HT-29 (cell line): ENCODE data around the gene PAX8. TPM values are rescaled to one million over a fixed set of nuclear protein-coding genes. Genes with fewer than 3 reads are reported as not detected.
"Not testable (repeated sequence)": the region's sequence is repeated elsewhere in the genome, so short reads cannot be mapped to it uniquely, and the experiment has no call there.

ENCODE experiments used
- DNase-seq: peaks from one replicate; pipeline ENCODE4 v3.0.0-alpha.2; 2015; ENCODE audit warnings: low spot score
- total RNA-seq: library from RNA; depleted of rRNA; stranded (reverse); fragments of >200 nt; shearing (Covaris generic); gene quantifications from 2 replicates; pipeline ENCODE4 v1.2.3, GENCODE V29; 2014

PAX8 gene
- total RNA-seq, 1 experiment from 2014 or later: 3.4 TPM

DNA sequence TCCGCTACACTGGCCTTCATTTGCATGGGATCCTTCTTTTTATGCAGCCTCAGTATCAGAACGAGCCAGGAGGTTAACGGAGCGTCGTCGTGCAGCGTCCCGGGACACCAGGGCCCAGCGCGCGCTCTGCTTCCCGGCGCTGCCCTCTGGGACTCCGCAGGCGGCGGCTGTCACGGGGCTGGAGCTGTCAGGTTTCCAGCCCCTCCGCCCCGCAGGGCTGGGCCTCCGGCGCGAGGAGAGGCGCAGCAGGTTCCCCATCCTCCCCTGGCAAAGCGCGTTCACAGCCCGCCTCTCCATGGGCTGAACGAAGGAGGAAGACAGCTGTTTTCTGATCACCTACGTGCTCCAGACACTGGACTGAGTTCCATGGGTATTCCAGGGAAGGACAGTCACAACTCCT, 12.5 kb upstream of the PAX8 start:
- no peak for DNase-seq

DNA sequence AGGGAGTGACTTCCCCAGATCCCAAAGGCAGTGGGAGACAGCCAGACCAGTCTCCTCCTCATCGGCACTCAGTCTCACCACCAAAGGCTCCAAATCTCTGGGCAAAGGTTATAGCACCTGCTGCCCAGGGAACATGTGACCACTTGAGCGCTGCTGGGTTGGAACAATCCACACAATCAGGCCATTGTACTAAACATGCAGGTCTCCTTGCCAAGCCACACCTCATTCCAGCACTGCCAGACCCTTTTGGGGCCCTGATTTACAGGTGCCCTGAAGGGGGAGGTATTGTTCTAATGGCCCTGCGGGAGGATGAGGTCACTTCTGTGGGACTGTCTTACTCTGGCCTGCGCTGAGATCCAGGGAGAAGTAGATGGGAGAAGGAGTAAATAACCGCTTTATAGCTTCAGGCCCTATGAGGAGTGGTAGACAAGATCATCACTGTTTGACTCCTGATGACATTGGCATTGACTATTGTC, 10.0 kb upstream of the PAX8 start:
- DNase-seq: peak; percentile 93

DNA sequence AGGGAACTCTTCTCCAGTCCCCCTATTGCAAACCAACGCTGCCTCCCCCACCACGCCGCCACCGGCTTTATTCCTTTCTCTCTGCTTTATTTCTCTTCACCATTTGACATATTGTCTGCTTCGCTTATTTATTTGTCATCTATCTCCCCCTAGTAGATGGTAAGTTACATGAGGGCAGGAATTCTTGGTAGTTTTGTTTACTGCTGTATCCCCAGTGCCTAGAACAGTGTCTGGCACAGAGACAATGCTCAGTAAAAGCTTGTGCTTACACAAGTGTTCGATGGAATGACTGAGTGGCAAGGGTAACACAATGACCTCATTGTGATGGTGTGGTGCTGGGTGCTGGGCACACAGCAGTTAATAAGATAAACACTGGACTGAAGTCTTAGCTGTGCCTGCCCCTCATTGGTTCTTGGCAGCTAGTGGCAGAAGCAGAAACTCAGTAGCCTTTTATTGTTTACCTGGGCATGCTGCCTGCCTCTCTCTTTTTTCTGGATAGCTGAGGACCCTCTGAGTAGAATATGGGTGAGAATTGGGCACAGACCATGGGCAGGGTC, 9.5 kb upstream of the PAX8 start:
- peak; percentile 84 for DNase-seq

DNA sequence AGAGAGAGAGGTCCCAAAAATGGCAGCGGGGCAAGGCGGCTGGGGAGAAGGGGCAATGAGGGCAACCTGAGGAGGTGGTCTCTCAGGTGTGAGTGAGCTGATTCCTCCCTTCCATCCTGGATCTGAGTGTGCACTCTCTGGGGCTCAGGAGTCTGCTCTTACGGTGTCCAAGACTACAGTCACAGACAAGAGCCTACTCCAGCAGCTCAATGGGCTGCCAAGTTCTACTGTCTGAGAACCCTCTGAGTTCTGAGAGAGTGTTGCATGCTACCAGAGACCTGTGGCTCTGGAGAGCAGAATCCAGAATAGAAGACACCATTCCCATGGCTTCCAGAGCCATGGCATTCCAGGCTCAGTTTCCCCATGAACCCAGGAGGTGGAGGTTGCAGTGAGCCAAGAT, 7.1 kb upstream of the PAX8 start:
- DNase-seq: no peak

DNA sequence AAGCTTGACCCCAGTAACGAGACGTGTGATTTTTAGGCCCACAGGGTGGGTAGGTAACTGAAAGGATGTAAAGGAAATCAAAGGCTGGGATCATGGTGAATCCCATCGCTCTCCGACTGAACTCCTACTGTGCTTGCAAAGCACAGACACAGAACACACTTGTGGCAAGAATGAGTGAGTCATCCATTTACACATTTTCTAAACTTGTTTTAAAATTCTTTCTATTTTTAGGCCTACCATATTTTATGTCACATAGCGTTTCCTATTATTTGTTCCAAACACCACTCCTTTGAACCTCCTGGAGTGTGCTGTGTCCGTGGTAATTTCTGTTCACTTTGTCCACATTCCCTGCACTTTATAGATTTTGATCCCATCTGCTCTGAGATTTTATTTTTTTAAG, 6.3 kb upstream of the PAX8 start:
- not testable (repeated sequence) for DNase-seq

DNA sequence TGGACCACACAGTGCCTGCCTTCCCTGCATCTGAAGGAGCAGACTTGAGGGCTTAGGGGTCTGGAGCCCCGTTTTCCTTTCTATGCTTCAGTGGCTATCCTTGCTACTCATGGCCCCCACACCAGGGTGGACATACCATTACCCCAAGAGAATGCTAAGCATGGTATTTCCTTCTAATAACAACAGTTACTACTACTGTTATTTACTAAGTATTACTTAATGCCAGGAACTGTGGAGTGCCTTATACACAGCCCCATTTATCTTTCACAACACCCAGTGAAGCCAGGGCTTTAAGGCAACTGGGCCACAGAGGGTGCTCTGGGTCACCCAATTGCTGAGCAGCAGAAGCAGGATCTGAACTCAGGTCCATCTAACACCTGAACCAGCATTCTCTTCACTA, 5.8 kb upstream of the PAX8 start:
- no peak for DNase-seq

DNA sequence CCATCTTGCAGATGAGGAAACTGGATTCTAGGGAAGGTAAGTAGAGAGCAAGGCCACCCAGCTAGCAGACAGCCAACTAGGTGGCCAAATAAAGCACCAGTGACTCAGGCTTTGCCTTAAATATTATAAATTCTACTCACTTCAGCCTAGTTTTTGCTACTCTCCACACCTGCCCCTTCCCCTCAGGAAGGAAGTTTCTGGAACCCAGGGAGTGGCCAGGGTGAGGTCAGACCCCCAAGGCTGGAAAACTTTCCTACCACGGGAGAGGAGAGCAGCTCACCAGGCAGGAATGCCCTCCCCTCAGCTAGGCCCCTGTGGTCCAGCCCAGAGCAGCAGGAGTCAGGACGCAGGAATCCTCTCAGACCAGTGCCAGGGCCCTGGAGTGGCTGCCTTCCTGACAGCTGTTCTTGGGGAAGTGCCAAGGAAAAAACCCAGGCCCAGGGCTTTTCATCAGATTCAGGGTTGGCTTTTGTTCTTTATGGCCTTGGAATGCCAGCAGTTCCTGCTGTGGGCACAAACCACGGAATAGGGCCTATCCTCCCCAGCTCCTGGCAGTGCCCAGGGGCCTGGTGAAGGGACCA, 5.1 kb upstream of the PAX8 start:
- DNase-seq: peak; percentile 89

DNA sequence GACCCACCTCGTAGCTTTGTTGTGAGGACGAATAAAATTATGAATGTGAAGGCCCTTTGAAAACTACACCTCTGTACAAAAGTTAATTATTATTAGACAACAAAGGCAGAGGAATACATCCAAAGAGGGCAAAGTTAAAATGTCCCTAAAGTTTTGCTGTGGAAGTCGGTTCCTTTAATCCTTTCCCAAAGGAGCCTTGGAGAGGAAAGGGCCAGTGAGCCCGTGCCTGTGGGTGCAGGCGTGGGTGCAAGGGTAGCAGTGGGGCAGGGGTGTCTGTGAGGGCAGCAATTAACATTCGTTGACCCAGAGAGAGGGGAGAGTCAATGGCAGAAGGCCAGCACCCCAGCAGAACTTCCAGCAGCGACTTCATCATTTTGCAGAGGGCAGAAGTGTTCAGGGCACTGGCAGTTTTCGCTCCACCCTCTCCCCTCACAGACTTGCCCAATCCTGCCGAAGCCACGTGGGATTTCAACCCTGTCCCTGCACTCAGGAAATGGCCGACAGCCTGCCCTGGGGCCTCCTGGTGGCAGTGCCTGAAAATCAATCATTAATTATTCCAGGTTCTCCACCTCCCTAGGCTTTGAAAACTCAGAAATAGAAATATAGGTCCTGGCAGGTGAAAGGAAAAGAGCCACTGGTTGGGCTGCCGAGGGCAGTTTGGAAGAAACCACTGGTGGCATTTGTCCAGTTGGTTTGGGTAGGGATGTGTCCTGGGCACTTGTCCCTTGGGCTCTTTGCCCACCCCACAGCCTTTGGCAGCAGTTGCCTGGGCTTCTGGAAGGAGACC, 4.2 kb upstream of the PAX8 start:
- DNase-seq: peak; percentile 95

GRCh38 chr2:113281910-113282746, 3.4 kb upstream of the PAX8 start:
- DNase-seq: peak; percentile 59

GRCh38 chr2:113278073-113278741, 514 bp downstream of the PAX8 start:
- no peak for DNase-seq

GRCh38 chr2:113277474-113278072, 1.1 kb downstream of the PAX8 start:
- DNase-seq: no peak

DNA sequence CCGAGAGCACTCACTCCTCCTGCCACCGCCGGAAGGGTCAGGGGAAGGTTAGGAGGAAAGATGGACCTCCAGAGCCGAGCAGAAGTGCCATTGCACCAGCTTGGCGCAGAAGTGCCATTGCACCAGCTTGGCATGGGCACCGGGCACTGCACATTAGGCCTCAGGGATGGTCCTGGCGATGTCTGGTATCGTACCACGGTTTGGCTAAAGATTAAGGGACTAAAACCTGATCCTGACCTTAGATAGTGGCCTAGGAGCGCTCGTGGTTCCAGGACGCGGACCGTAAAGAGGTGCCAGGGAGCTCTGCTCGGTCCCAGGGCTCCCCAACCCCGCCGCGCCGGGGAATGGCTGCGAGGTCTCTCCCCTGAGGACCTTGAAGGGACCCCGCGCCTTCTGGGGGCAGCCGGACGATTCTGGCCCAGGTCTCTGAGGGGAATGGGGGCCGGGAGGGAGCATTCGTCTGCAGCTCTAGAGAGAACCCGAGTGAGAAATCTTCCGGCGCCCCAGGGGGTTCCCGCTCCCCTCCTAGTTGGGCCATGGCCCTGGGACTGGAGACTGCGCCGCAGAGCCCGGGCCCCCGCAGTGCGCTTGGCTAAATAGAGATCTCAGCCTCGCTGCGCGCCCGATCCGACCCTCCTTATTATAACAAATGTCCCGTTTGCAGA, 1.8 kb downstream of the PAX8 start:
- no peak for DNase-seq

GRCh38 chr2:113276216-113276760, 2.4 kb downstream of the PAX8 start:
- no peak for DNase-seq

GRCh38 chr2:113275556-113276215, 3.0 kb downstream of the PAX8 start:
- no peak for DNase-seq

GRCh38 chr2:113274432-113274831, 4.3 kb downstream of the PAX8 start:
- no peak for DNase-seq

DNA sequence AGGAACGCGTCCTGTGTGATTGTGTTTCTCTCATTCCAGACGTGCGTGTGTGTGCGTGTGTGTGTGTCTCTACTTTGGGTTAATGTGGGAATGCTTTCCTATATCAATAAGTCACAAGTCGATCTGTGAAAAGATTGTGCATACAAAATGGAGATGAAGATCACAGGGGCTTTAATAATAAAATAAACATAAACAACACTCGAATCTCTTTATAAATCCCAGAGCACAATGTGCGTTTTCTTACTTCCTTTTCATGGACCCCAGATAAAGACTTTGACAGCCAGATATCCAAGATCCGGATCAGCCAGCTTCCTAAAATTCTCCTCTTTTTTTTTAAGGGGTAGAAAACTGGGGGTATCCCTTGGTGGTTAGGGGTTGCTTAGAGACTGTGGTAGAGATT, 4.7 kb downstream of the PAX8 start:
- no peak for DNase-seq

DNA sequence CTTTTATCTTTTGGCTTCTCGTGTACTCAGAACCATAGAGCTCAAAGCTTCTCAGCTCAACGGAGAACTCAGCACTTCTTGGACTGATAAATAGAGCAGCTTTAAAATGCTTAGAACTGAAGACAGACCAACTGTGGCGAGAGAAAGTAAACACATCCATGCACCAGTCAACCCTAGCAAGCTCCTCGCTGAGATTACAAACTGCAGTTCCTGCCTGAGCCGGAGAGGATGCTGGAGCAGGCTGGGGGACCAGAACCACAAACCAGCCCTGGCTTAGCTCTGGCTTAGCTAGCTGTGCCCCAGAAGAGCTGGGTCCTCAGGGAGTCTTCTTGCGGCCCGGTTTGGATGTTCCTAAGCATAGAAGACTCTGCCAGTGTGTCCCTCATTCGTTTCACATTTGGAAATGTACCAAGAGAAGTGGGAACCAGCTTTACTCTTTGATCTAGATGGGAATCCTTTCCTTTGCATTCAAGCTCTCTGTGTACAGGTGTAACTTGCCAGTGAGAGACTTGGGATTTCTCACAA, 5.6 kb downstream of the PAX8 start:
- no peak for DNase-seq

GRCh38 chr2:113272477-113272876, 6.2 kb downstream of the PAX8 start:
- no peak for DNase-seq

DNA sequence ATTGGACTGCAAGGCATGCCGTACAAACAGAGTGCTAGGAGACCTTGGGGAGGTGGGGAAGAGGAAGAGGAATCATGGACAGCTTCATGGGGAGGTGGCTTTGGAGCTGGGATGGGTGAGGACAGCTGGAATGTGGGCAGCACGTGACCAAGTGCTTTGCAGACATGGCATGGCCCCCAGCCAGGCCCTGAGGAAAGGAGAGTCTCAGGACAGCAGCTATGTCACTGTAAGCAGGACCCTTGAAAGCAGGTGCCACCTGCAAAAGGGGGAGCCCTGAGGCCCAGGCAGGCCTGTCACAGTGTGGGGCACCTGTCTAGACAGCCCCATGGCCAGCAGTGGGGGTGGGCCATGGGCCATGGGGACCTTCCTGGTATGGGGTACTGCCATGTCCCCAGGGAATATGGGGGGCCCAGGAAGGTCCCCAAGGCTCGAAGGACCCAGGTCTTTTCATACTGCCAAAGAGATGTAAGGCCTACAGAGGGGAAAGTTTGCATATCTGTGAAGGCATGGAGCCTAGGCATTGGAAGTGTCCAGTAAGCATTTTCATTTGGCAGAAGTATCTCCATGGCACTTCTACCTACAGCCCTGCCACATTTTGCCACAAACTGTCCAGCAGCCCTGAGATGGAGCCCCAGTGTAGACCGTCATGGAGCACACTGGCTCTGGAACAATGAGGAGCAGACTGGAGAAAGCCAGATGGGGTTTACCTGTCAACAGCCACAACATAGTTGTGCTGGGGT, 9.9 kb downstream of the PAX8 start:
- no peak for DNase-seq
